ENCODE measurements around the gene SPG7. TPM values are rescaled to one million over a fixed set of nuclear protein-coding genes. Genes with fewer than 3 reads are reported as not detected.

SPG7 gene
- total RNA-seq, 1 donor from 2014 or later, result 119 TPM

DNA sequence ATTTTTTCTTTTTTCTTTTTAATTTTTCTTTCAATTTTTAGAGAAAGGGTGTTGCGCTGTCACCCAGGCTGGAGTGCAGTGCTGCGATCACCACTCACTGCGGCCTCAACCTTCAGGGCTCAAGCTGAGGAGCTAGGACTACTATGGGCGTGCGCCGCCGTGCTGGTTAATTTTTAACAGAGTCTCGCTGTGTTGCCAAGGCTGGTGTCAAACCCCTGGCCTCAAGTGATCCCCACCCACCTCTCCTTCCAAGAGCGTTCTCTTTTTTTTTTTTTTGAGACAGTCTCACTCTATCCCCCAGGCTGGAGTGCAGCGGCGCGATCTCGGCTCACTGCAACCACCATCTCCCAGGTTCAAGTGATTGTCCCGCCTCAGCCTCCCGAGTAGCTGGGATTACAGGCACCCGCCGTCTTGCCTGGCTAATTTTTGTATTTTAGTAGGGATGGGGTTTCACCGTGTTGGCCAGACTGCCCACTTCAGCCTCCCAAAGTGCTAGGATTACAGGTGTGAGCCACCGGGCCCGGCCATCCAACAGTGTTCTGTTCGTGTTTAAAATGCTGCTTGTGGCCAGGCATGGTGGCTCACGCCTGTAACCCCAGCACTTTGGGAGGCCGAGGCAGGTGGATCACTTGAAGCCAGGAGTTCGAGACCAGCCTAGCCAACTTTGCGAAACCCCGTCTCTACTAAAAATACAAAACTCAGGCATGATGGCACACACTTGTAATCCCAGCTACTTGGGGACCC, 37.8 kb downstream of the SPG7 start:
- H3K4me1 ChIP-seq, result no peaks in the 10 kb centered on the region
- no peak overlapping the region for H3K27ac ChIP-seq
- H3K4me3 ChIP-seq, result no peak overlapping the region
- no peaks in the 10 kb centered on the region for H3K9me3 ChIP-seq
- H3K36me3 ChIP-seq, result peaks cover 3 to 76% of the 10 kb centered on the region in 2 donors
- no peaks in the 10 kb centered on the region for H3K27me3 ChIP-seq
- intact Hi-C loops (cut with DNase I), result no loop called here
- DNase-seq (ENCODE audit: extremely low spot score in 2 of 2), result no peak
- no peak for TF ChIP-seq POLR2A (IDR thresholded peaks at IDR 0.05)
- no peak for TF ChIP-seq POLR2AphosphoS5 (IDR thresholded peaks at IDR 0.05; ENCODE audit: insufficient read depth in 1 of 2, low read depth in 1 of 2)
- TF ChIP-seq, protein P1, sequence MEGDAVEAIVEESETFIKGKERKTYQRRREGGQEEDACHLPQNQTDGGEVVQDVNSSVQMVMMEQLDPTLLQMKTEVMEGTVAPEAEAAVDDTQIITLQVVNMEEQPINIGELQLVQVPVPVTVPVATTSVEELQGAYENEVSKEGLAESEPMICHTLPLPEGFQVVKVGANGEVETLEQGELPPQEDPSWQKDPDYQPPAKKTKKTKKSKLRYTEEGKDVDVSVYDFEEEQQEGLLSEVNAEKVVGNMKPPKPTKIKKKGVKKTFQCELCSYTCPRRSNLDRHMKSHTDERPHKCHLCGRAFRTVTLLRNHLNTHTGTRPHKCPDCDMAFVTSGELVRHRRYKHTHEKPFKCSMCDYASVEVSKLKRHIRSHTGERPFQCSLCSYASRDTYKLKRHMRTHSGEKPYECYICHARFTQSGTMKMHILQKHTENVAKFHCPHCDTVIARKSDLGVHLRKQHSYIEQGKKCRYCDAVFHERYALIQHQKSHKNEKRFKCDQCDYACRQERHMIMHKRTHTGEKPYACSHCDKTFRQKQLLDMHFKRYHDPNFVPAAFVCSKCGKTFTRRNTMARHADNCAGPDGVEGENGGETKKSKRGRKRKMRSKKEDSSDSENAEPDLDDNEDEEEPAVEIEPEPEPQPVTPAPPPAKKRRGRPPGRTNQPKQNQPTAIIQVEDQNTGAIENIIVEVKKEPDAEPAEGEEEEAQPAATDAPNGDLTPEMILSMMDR (IDR thresholded peaks at IDR 0.05), result no peak

DNA sequence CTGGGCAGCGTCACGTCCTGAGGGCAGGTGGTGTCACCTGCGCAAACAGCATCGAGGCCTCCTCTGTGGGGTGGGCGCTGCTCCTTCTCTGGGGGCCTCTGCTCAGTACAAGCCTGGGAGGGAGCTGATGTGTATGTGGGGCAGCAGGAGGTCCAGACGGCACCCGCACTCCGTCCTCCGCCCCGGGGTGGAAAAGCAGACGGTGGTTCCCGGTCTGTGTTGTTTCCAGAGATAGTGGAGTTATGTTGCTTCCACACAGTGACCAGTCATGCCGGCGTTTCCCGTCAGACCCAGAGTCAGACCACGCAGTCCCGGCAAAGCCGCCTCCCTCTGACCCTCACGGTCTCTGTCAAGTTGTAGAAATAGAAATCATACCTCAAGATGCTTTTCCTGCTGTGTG, 38.6 kb downstream of the SPG7 start:
- no peaks in the 10 kb centered on the region for H3K9me3 ChIP-seq
- H3K4me1 ChIP-seq, result no peaks in the 10 kb centered on the region
- H3K27ac ChIP-seq, result no peak overlapping the region
- DNase-seq (ENCODE audit: extremely low spot score in 2 of 2), result no peak
- peaks cover 3 to 75% of the 10 kb centered on the region in 2 donors for H3K36me3 ChIP-seq
- TF ChIP-seq POLR2AphosphoS5 (IDR thresholded peaks at IDR 0.05; ENCODE audit: insufficient read depth in 1 of 2, low read depth in 1 of 2), result no peak
- TF ChIP-seq, protein P1 (IDR thresholded peaks at IDR 0.05), result no peak
- no peak for TF ChIP-seq POLR2A (IDR thresholded peaks at IDR 0.05)
- no peaks in the 10 kb centered on the region for H3K27me3 ChIP-seq
- intact Hi-C loops (cut with DNase I), result no loop called here
- no peak overlapping the region for H3K4me3 ChIP-seq

DNA sequence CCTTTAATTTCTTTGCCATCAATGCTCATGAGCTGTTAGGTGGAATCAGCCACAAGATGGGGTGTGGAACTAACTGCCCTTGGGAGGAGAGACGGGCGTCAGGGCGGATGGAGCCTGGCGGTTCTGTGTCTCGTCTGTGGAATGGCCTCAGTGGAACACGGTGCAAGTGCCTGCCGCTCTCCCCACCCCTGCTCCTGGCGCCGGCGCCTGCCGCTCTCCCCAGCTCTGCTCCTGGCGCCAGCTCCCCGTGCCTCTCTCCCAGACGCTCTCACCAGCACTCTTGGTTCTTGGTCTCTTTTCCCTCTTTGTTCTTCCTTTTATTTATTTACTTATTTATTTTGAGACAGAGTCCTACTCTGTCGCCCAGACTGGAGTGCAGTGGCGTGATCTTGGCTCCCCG, 39.1 kb downstream of the SPG7 start:
- Histone ChIP-seq H3K4me1 (no peaks in the 10 kb centered on the region), H3K9me3 (no peaks in the 10 kb centered on the region), H3K36me3 (peaks cover 3 to 74% of the 10 kb centered on the region in 2 donors), H3K27ac (no peak overlapping the region), H3K4me3 (no peak overlapping the region), H3K27me3 (no peaks in the 10 kb centered on the region)
- intact Hi-C loops (cut with DNase I), result no loop called here
- TF ChIP-seq POLR2A (IDR thresholded peaks at IDR 0.05), result no peak
- TF ChIP-seq, protein P1 (IDR thresholded peaks at IDR 0.05), result no peak
- DNase-seq (ENCODE audit: extremely low spot score in 2 of 2), result no peak

- no peak for DNase-seq (ENCODE audit: extremely low spot score in 2 of 2)
- Histone ChIP-seq H3K4me1 (no peaks in the 10 kb centered on the region), H3K4me3 (no peak overlapping the region), H3K36me3 (peaks cover 3 to 78% of the 10 kb centered on the region in 2 donors), H3K27me3 (no peaks in the 10 kb centered on the region), H3K27ac (no peak overlapping the region), H3K9me3 (no peaks in the 10 kb centered on the region)
- TF ChIP-seq POLR2AphosphoS5 (IDR thresholded peaks at IDR 0.05; ENCODE audit: insufficient read depth in 1 of 2, low read depth in 1 of 2) (no peak), POLR2A (IDR thresholded peaks at IDR 0.05) (no peak)
- TF ChIP-seq, protein P1 (IDR thresholded peaks at IDR 0.05), result no peak
- intact Hi-C loops (cut with DNase I), result no loop called here
These were observed 39.7 kb downstream of the SPG7 start for GRCh38 chr16:89547860-89548259.

DNA sequence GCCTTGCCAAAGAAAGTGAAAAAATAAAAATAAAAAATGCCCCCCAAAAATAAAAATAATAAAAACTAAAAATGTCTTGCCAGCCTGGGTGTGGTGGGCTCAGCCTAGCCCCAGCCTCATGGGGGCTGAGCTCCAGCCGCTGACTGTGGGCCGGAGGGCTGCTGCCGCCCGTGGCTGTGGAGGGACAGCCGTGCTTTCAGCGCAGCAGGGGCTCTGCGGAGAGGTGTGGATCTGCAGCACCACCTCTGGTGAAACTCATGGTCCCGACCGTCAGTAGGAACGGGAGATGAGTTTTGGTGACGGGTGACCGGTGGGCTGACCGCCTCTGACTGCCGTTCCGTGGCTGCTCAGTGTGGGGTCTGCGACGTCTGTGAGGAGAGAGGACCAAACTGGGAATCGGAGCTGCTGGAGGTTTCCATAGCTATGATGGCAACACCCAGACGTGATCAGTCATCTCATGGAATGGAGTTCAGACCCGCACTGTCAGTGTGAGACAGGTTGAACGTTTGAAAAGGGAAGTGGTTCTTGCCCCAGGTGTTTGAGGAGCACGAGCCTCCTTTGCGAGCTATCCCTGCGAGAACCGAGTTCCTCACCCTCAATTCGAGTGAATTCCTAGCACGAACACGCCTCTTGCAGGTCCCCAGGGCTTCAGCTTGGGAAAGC, 40.3 kb downstream of the SPG7 start:
- intact Hi-C loops (cut with DNase I), result no loop called here
- no peaks in the 10 kb centered on the region for H3K27me3 ChIP-seq
- peaks cover 3 to 83% of the 10 kb centered on the region in 2 donors for H3K36me3 ChIP-seq
- no peak overlapping the region for H3K4me3 ChIP-seq
- H3K9me3 ChIP-seq, result no peaks in the 10 kb centered on the region
- no peak overlapping the region for H3K27ac ChIP-seq
- no peak for DNase-seq (ENCODE audit: extremely low spot score in 2 of 2)
- no peaks in the 10 kb centered on the region for H3K4me1 ChIP-seq
- TF ChIP-seq POLR2AphosphoS5 (IDR thresholded peaks at IDR 0.05; ENCODE audit: insufficient read depth in 1 of 2, low read depth in 1 of 2) (no peak), POLR2A (IDR thresholded peaks at IDR 0.05) (no peak)
- TF ChIP-seq, protein P1 (IDR thresholded peaks at IDR 0.05), result no peak

Measured in vagina (tissue), 2 donors.